Left colon (tissue), 2 donors: ENCODE measurements around the gene CEP170. TPM values are rescaled to one million over a fixed set of nuclear protein-coding genes. Genes with fewer than 3 reads are reported as not detected.

Experiments used
- ATAC-seq: fragments of 200-7000 bp; cut with Tn5 transposase; one replicate; pipeline ENCODE4 v1.9.1; 2020; ENCODE audit warnings: mild to moderate bottlenecking, moderate library complexity
- DNase-seq, 2 donors: peaks; one replicate each; pipeline ENCODE4 v3.0.0-alpha.2; 2020
- intact Hi-C, 2 donors: fragments of 100-400 bp; cut with DNase I in 1 of 2; cut with micrococcal nuclease in 1 of 2; formaldehyde crosslinking; loops; one replicate each; pipeline versions ENCODE4 v1.11.2 to v1.14.0; 2022; cut with DNase I, micrococcal nuclease
- total RNA-seq, 2 donors: library from RNA; stranded (reverse); fragmentation: NEBNext Ultra II Directional; extraction: Animal tissue kit (Norgen Biotek cat#: 25700); gene quantifications; one replicate each; pipeline ENCODE4 v1.2.1, GENCODE V29; 2021
- donor health status: DM: no; HTN: no; CAD: no.
- donor health status: DM: yes; HTN: yes; CAD: no.

CEP170 gene
- total RNA-seq, 2 donors from 2014 or later, result 9.2 to 19.9 TPM

GRCh38 chr1:243269461-243269801, 14.3 kb upstream of the CEP170 start:
- ATAC-seq (no peak), DNase-seq (no peak)
- intact Hi-C loops, result no loop called here

GRCh38 chr1:243268751-243269460, 13.8 kb upstream of the CEP170 start:
- intact Hi-C loops, result no loop called here
- DNase-seq (no peak), ATAC-seq (peak; percentile 61)

- ATAC-seq (no peak), DNase-seq (no peak)
Measured at GRCh38 chr1:243267914-243268653, 13.0 kb upstream of the CEP170 start.

GRCh38 chr1:243267471-243267880, 12.4 kb upstream of the CEP170 start:
- intact Hi-C loops, result no loop called here
- no peak for ATAC-seq
- no peak for DNase-seq

More at GRCh38 chr1:243267914-243268653, 13.0 kb upstream of the CEP170 start:
- intact Hi-C loops, result no loop called here

- no peak for ATAC-seq
- intact Hi-C loops, result no loop called here
- DNase-seq, result no peak
Measured at GRCh38 chr1:243266231-243266630, 11.2 kb upstream of the CEP170 start.

- DNase-seq (no peak), ATAC-seq (no peak)
- intact Hi-C loops, result no loop called here
Measured at GRCh38 chr1:243264717-243265116, 9.6 kb upstream of the CEP170 start.

- intact Hi-C loops, result no loop called here
- DNase-seq, result no peak
- no peak for ATAC-seq
Measured at GRCh38 chr1:243261390-243261789, 6.3 kb upstream of the CEP170 start.

- no peak for DNase-seq
- no peak for ATAC-seq
- intact Hi-C loops, result no loop called here
Measured at GRCh38 chr1:243260221-243260880, 5.3 kb upstream of the CEP170 start.

GRCh38 chr1:243258731-243259130, 3.6 kb upstream of the CEP170 start:
- DNase-seq (no peak), ATAC-seq (no peak)
- intact Hi-C loops, result no loop called here

- ATAC-seq, result no peak
Measured at GRCh38 chr1:243257189-243257588, 2.1 kb upstream of the CEP170 start.

GRCh38 chr1:243256590-243256989, 1.5 kb upstream of the CEP170 start:
- no peak for DNase-seq
- intact Hi-C loops, result no loop called here
- ATAC-seq, result no peak

More at GRCh38 chr1:243257189-243257588, 2.1 kb upstream of the CEP170 start:
- intact Hi-C loops, result no loop called here
- DNase-seq, result no peak

- intact Hi-C loops, result no loop called here
- DNase-seq (peak; percentile 97 to 99), ATAC-seq (peak; percentile 89)
Measured at GRCh38 chr1:243255791-243256512, 871 bp upstream of the CEP170 start, which contains the start of gene SDCCAG8. TSS of gene SDCCAG8 (plus strand) at chr1:243256041. CDS start at chr1:243256174, 133 bp downstream.

GRCh38 chr1:243254233-243254926, 701 bp downstream of the CEP170 start:
- intact Hi-C loops, result no loop called here
- DNase-seq, result peak; percentile 62 to 68
- no peak for ATAC-seq

- ATAC-seq, result no peak
- no peak for DNase-seq
- intact Hi-C loops, result no loop called here
Measured at GRCh38 chr1:243253926-243254232, 1.2 kb downstream of the CEP170 start.

- intact Hi-C loops, result no loop called here
- no peak for ATAC-seq
Measured at GRCh38 chr1:243253211-243253925, 1.7 kb downstream of the CEP170 start.

GRCh38 chr1:243251539-243251938, 3.5 kb downstream of the CEP170 start:
- no peak for DNase-seq
- no peak for ATAC-seq
- intact Hi-C loops, result no loop called here

More at GRCh38 chr1:243253211-243253925, 1.7 kb downstream of the CEP170 start:
- no peak for DNase-seq

- DNase-seq (no peak), ATAC-seq (no peak)
- intact Hi-C loops, result no loop called here
Measured at GRCh38 chr1:243250102-243250501, 5.0 kb downstream of the CEP170 start.

- intact Hi-C loops, result no loop called here
- no peak for DNase-seq
- no peak for ATAC-seq
Measured at GRCh38 chr1:243249214-243249613, 5.9 kb downstream of the CEP170 start.
